PFSK-1 (cell line): ENCODE measurements around the gene MAP3K4.

Experiments used
- FOXP2 ChIP-seq: optimal IDR thresholded peaks from 2 replicates; pipeline ENCODE3; 2011; ENCODE audit warnings: borderline replicate concordance, control low read depth, inconsistent platforms; ENCODE audit not compliant: insufficient read depth; ENCODE audit errors: extremely low read length, extremely low read depth
- POLR2AphosphoS5 ChIP-seq: IDR thresholded peaks from 2 replicates; pipeline ENCODE4 v1.6.1; 2012; ENCODE audit warnings: low read depth, mild to moderate bottlenecking, control low read depth, low read length, moderate library complexity
- REST ChIP-seq, 2 experiments: IDR thresholded peaks; 2 replicates each; pipeline versions ENCODE4 v1.6.1 to v1.8.0; 2011 to 2012; ENCODE audit warnings: low read depth in 2 of 2, low read length in 2 of 2, control low read depth in 1 of 2, inconsistent platforms in 1 of 2, mild to moderate bottlenecking in 1 of 2, moderate library complexity in 1 of 2; ENCODE audit not compliant: insufficient read depth in 1 of 2
- SIN3A ChIP-seq: IDR thresholded peaks from 2 replicates; pipeline ENCODE4 v1.6.1; 2012; ENCODE audit warnings: mild to moderate bottlenecking, low read length, moderate library complexity, borderline replicate concordance; ENCODE audit not compliant: insufficient read depth
- TAF1 ChIP-seq: IDR thresholded peaks from 2 replicates; pipeline ENCODE4 v1.6.1; 2012; ENCODE audit warnings: low read length, control low read depth, borderline replicate concordance; ENCODE audit not compliant: insufficient read depth

Gene MAP3K4

GRCh38 chr6:160998217-160998616 lies 6.6 kb downstream of the MAP3K4 start:
- TF ChIP-seq REST (IDR thresholded peaks at IDR 0.05; ENCODE audit: insufficient read depth in 1 of 2, low read depth in 2 of 2, low read length in 2 of 2) (no peak), FOXP2 (no peak), POLR2AphosphoS5 (no peak), SIN3A (no peak)

GRCh38 chr6:160998766-160999165 lies 7.2 kb downstream of the MAP3K4 start:
- TF ChIP-seq FOXP2 (no peak), REST (IDR thresholded peaks at IDR 0.05; ENCODE audit: insufficient read depth in 1 of 2, low read depth in 2 of 2, low read length in 2 of 2) (no peak), POLR2AphosphoS5 (no peak), TAF1 (no peak), SIN3A (no peak)

- no peak for TF ChIP-seq POLR2AphosphoS5
- TF ChIP-seq TAF1: no peak
- TF ChIP-seq FOXP2: no peak
- TF ChIP-seq SIN3A: no peak
- TF ChIP-seq REST (IDR thresholded peaks at IDR 0.05; ENCODE audit: insufficient read depth in 1 of 2, low read depth in 2 of 2, low read length in 2 of 2): no peak
Observed at GRCh38 chr6:160999516-160999915, 7.9 kb downstream of the MAP3K4 start.

- TF ChIP-seq SIN3A (no peak), TAF1 (no peak), FOXP2 (no peak), REST (IDR thresholded peaks at IDR 0.05; ENCODE audit: insufficient read depth in 1 of 2, low read depth in 2 of 2, low read length in 2 of 2) (no peak), POLR2AphosphoS5 (no peak)
Observed at GRCh38 chr6:161000632-161001031, 9.1 kb downstream of the MAP3K4 start.

- TF ChIP-seq SIN3A: no peak
- TF ChIP-seq FOXP2: no peak
- no peak for TF ChIP-seq TAF1
- TF ChIP-seq REST (IDR thresholded peaks at IDR 0.05; ENCODE audit: insufficient read depth in 1 of 2, low read depth in 2 of 2, low read length in 2 of 2): no peak
- TF ChIP-seq POLR2AphosphoS5: no peak
Observed at GRCh38 chr6:161001421-161001820, 9.9 kb downstream of the MAP3K4 start.
